Hepatocyte (in vitro differentiated cells): ENCODE measurements around the gene LCT. TPM values are rescaled to one million over a fixed set of nuclear protein-coding genes. Genes with fewer than 3 reads are reported as not detected.

Experiments used
- DNase-seq: peaks from one replicate; pipeline ENCODE4 v3.0.0-alpha.2; 2016; ENCODE audit warnings: low spot score
- H2AFZ ChIP-seq: fragments of 200-600 bp; sonication (generic); 2 replicates; pipeline ENCODE4 v1.6.0; 2016; ENCODE audit warnings: antibody characterized with exemption, mild to moderate bottlenecking
- H3K27ac ChIP-seq: fragments of 200-600 bp; sonication (generic); 2 replicates; pipeline ENCODE4 v1.5.1; 2016; ENCODE audit warnings: mild to moderate bottlenecking
- H3K27me3 ChIP-seq: fragments of 200-600 bp; sonication (generic); 2 replicates; pipeline ENCODE4 v1.6.1; 2016
- H3K36me3 ChIP-seq: fragments of 200-600 bp; sonication (generic); replicated peaks from 2 replicates; pipeline ENCODE4 v1.5.1; 2016; ENCODE audit warnings: low read depth; ENCODE audit not compliant: insufficient read depth
- H3K4me1 ChIP-seq: fragments of 200-600 bp; sonication (generic); 2 replicates; pipeline ENCODE4 v1.5.1; 2016; ENCODE audit warnings: mild to moderate bottlenecking, moderate library complexity; ENCODE audit not compliant: insufficient read depth
- H3K4me2 ChIP-seq: fragments of 200-600 bp; sonication (generic); 2 replicates; pipeline ENCODE4 v1.6.0; 2016
- H3K4me3 ChIP-seq: fragments of 200-600 bp; sonication (generic); 2 replicates; pipeline ENCODE4 v1.5.1; 2016; ENCODE audit warnings: mild to moderate bottlenecking
- H3K79me2 ChIP-seq: fragments of 200-600 bp; sonication (generic); 2 replicates; pipeline ENCODE4 v1.6.0; 2017; ENCODE audit warnings: mild to moderate bottlenecking
- H3K9me2 ChIP-seq: fragments of 200-600 bp; sonication (generic); replicated peaks from 2 replicates; pipeline ENCODE4 v1.6.0; 2017; ENCODE audit warnings: mild to moderate bottlenecking; ENCODE audit not compliant: insufficient read depth
- H3K9me3 ChIP-seq: fragments of 200-600 bp; sonication (generic); 2 replicates; pipeline ENCODE4 v1.5.1; 2016; ENCODE audit warnings: low read depth, mild to moderate bottlenecking
- H4K20me1 ChIP-seq: fragments of 200-600 bp; sonication (generic); 2 replicates; pipeline ENCODE4 v1.6.0; 2016; ENCODE audit warnings: mild to moderate bottlenecking; ENCODE audit not compliant: insufficient read depth, poor library complexity, severe bottlenecking
- EZH2 ChIP-seq: fragments of 200-600 bp; sonication (generic); IDR thresholded peaks from 2 replicates; pipeline ENCODE4 v1.6.1; 2016; ENCODE audit warnings: antibody characterized with exemption, mild to moderate bottlenecking, borderline replicate concordance
- EZH2phosphoT487 ChIP-seq: fragments of 200-600 bp; sonication (generic); IDR thresholded peaks from one replicate; pipeline ENCODE4 v1.6.1; 2018; ENCODE audit warnings: antibody characterized with exemption, mild to moderate bottlenecking, low read depth, moderate library complexity; ENCODE audit not compliant: unreplicated experiment, severe bottlenecking
- WGBS: methylation state at CpG from one replicate; pipeline ENCODE4 v1.1.6; 2016; ENCODE audit warnings: low lambda C conversion rate; ENCODE audit errors: missing lambda C conversion rate; 5-methylcytosine and 5-hydroxymethylcytosine counted together
- polyA plus RNA-seq: library from polyadenylated mRNA; unstranded; fragments of >200 nt; fragmentation: Nextera tagmentation; extraction: Ambion mirVana; gene quantifications from 2 replicates; pipeline ENCODE4 v1.2.1, GENCODE V29; 2016
- total RNA-seq: library from RNA; depleted of rRNA; stranded (reverse); fragments of >200 nt; gene quantifications from 2 replicates; pipeline ENCODE4 v1.2.3, GENCODE V29; 2014
- TF ChIP-seq, protein P1 (sequence below): fragments of 200-600 bp; sonication (generic); IDR thresholded peaks from 2 replicates; pipeline ENCODE4 v1.5.1; 2016; ENCODE audit warnings: antibody characterized with exemption, mild to moderate bottlenecking; ENCODE audit not compliant: poor library complexity

Gene LCT
- total and polyA plus RNA-seq, 2 experiments from 2014 or later = 0.51 to 3.2 TPM

DNA sequence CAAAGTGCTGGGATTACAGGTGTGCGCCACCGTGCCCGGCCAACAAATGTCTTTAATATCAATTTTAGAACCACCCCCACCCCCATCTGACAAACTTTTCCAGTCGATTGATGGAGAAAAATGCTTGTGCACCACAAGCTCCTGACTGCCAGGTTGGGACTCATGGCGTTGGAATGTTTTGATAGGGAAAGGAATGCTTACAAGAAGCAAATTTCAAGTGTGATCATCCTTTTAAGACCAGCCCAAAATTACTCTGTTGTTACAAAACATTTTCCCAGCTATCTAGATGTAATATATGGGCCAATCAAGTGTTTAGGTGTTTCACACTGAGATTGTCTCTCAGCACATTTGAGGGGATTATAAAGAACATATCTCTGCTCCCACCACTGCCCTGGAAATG is 50.2 kb downstream of the LCT start:
- Histone ChIP-seq H3K27me3 (no peaks in the 10 kb centered on the region), H3K36me3 (peaks cover 22% of the 10 kb centered on the region), H3K4me2 (no peak overlapping the region), H4K20me1 (no peaks in the 10 kb centered on the region), H3K4me1 (no peaks in the 10 kb centered on the region), H2AFZ (no peak overlapping the region), H3K9me2 (no peaks in the 10 kb centered on the region), H3K4me3 (no peak overlapping the region), H3K79me2 (no peaks in the 10 kb centered on the region), H3K27ac (no peak overlapping the region), H3K9me3 (no peaks in the 10 kb centered on the region)
- WGBS = 96% methylated on average over 5 of the region's 5 CpGs
- TF ChIP-seq EZH2 = no peak
- TF ChIP-seq, protein P1, sequence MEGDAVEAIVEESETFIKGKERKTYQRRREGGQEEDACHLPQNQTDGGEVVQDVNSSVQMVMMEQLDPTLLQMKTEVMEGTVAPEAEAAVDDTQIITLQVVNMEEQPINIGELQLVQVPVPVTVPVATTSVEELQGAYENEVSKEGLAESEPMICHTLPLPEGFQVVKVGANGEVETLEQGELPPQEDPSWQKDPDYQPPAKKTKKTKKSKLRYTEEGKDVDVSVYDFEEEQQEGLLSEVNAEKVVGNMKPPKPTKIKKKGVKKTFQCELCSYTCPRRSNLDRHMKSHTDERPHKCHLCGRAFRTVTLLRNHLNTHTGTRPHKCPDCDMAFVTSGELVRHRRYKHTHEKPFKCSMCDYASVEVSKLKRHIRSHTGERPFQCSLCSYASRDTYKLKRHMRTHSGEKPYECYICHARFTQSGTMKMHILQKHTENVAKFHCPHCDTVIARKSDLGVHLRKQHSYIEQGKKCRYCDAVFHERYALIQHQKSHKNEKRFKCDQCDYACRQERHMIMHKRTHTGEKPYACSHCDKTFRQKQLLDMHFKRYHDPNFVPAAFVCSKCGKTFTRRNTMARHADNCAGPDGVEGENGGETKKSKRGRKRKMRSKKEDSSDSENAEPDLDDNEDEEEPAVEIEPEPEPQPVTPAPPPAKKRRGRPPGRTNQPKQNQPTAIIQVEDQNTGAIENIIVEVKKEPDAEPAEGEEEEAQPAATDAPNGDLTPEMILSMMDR = no peak
- TF ChIP-seq EZH2phosphoT487 = no peak
- DNase-seq = no peak

GRCh38 chr2:135785032-135785431 is 52.0 kb downstream of the LCT start:
- no peak overlapping the region for H2AFZ ChIP-seq
- no peak overlapping the region for H3K4me2 ChIP-seq
- no peaks in the 10 kb centered on the region for H3K9me3 ChIP-seq
- no peaks in the 10 kb centered on the region for H3K27me3 ChIP-seq
- H3K4me3 ChIP-seq = no peak overlapping the region
- H4K20me1 ChIP-seq = no peaks in the 10 kb centered on the region
- TF ChIP-seq EZH2 (no peak), EZH2phosphoT487 (no peak)
- TF ChIP-seq, protein P1 = no peak
- no peaks in the 10 kb centered on the region for H3K79me2 ChIP-seq
- no peaks in the 10 kb centered on the region for H3K9me2 ChIP-seq
- no peaks in the 10 kb centered on the region for H3K4me1 ChIP-seq
- WGBS = 94% methylated on average over 2 of the region's 2 CpGs
- peaks cover 22% of the 10 kb centered on the region for H3K36me3 ChIP-seq
- no peak for DNase-seq
- H3K27ac ChIP-seq = no peak overlapping the region

GRCh38 chr2:135783439-135783838 is 53.5 kb downstream of the LCT start:
- DNase-seq = no peak
- no peak overlapping the region for H3K4me3 ChIP-seq
- no peak overlapping the region for H3K27ac ChIP-seq
- no peak for TF ChIP-seq EZH2
- TF ChIP-seq, protein P1 = no peak
- no peak for TF ChIP-seq EZH2phosphoT487
- no peak overlapping the region for H2AFZ ChIP-seq
- H3K79me2 ChIP-seq = no peaks in the 10 kb centered on the region
- H3K9me3 ChIP-seq = no peaks in the 10 kb centered on the region
- H3K4me2 ChIP-seq = no peak overlapping the region
- H3K9me2 ChIP-seq = no peaks in the 10 kb centered on the region
- peaks cover 22% of the 10 kb centered on the region for H3K36me3 ChIP-seq
- WGBS = 80% methylated on average over 3 of the region's 3 CpGs
- H3K27me3 ChIP-seq = no peaks in the 10 kb centered on the region
- H4K20me1 ChIP-seq = no peaks in the 10 kb centered on the region
- H3K4me1 ChIP-seq = no peaks in the 10 kb centered on the region

- no peak for DNase-seq
- no peaks in the 10 kb centered on the region for H4K20me1 ChIP-seq
- TF ChIP-seq EZH2phosphoT487 (no peak), EZH2 (no peak)
- TF ChIP-seq, protein P1 = no peak
- no peak overlapping the region for H3K4me3 ChIP-seq
- WGBS = 97% methylated on average over 2 of the region's 2 CpGs
- H3K9me3 ChIP-seq = no peaks in the 10 kb centered on the region
- H3K4me2 ChIP-seq = no peak overlapping the region
- H3K27me3 ChIP-seq = no peaks in the 10 kb centered on the region
- no peak overlapping the region for H3K27ac ChIP-seq
- H3K9me2 ChIP-seq = no peaks in the 10 kb centered on the region
- peaks cover 22% of the 10 kb centered on the region for H3K36me3 ChIP-seq
- H2AFZ ChIP-seq = no peak overlapping the region
- no peaks in the 10 kb centered on the region for H3K4me1 ChIP-seq
- no peaks in the 10 kb centered on the region for H3K79me2 ChIP-seq
These were observed 54.8 kb downstream of the LCT start for GRCh38 chr2:135782231-135782630.
